ENCODE results near the gene EPHA10.

EPHA10 gene

DNA sequence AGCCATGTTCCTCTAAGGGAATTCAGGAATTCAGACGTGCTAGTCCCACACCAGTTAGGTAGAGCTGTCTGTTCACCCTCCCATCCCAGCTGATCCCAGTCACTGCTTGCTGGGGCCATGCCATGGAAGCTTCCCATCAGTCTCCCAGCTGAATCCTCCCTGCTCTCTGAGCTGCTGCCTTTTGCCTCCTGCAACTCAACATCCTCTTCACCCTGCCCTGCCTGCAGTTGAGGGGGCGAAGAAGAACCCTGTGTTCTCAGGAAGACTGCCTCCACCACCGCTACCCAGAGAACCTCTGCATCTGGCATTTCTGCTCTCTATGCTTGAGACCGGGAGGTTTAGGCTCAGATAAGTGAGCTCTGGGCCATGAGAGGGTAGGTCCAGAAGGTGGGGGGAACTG is 56.4 kb downstream of the EPHA10 start:
- Histone ChIP-seq H3K9me3 (ENCODE audit: control insufficient read depth, insufficient read depth, low read depth, low read length) (no peaks in the 10 kb centered on the region), H3K27me3 (ENCODE audit: control insufficient read depth, insufficient read depth, low read length) (no peaks in the 10 kb centered on the region), H3K36me3 (ENCODE audit: control insufficient read depth, insufficient read depth, low read length) (peaks cover 67% of the 10 kb centered on the region), H3K4me1 (ENCODE audit: control insufficient read depth, insufficient read depth, low read length) (no peaks in the 10 kb centered on the region), H3K27ac (ENCODE audit: low read depth, low read length) (no peak overlapping the region), H3K9ac (ENCODE audit: low read length) (no peak overlapping the region), H3K4me3 (ENCODE audit: low read depth, low read length) (no peak overlapping the region)

DNA sequence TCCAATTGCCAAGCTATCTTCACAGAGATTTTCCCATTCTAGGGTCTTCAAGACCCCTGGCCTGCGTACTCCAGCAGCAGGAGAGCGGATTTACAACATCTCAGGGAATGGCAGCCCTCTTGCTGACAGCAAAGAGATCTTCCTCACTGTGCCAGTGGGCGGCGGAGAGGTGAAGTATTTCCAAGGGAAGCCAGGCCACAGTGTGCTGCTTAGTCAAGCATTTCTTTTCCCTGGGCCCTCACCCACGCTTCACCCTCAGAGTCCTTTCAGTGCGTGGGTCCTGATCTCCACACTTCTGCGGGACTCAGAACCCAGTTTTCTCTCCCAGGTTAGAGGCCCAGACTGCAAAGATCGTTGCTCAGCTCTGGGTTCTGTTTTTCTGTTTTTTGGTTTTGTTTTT is 59.5 kb downstream of the EPHA10 start:
- Histone ChIP-seq H3K4me3 (ENCODE audit: low read depth, low read length) (no peak overlapping the region), H3K9me3 (ENCODE audit: control insufficient read depth, insufficient read depth, low read depth, low read length) (no peaks in the 10 kb centered on the region), H3K9ac (ENCODE audit: low read length) (no peak overlapping the region), H3K27me3 (ENCODE audit: control insufficient read depth, insufficient read depth, low read length) (no peaks in the 10 kb centered on the region), H3K36me3 (ENCODE audit: control insufficient read depth, insufficient read depth, low read length) (peaks cover 95% of the 10 kb centered on the region), H3K4me1 (ENCODE audit: control insufficient read depth, insufficient read depth, low read length) (no peaks in the 10 kb centered on the region), H3K27ac (ENCODE audit: low read depth, low read length) (no peak overlapping the region)

DNA sequence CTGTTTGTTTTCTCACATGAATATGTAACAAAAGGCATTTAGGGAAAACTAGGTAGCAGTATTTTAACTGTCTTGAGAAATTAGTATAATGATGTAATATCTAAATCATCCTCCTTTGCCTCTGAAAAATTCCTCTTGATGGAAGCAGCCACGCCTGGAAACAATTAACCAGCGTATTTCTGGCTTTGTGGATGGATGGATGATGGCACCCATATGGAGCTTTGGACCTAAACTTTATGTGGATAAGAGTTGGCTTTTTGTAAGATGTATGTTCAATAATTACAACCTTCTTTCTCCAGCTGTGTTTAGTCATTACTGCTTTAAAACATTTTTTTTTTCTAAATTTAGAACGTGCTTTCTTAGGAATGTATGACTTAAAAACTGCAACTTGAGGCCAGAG is 60.0 kb downstream of the EPHA10 start:
- no peak overlapping the region for H3K27ac ChIP-seq (ENCODE audit: low read depth, low read length)
- no peak overlapping the region for H3K4me3 ChIP-seq (ENCODE audit: low read depth, low read length)
- no peaks in the 10 kb centered on the region for H3K27me3 ChIP-seq (ENCODE audit: control insufficient read depth, insufficient read depth, low read length)
- H3K36me3 ChIP-seq (ENCODE audit: control insufficient read depth, insufficient read depth, low read length) = peaks cover 95% of the 10 kb centered on the region
- no peaks in the 10 kb centered on the region for H3K4me1 ChIP-seq (ENCODE audit: control insufficient read depth, insufficient read depth, low read length)
- H3K9ac ChIP-seq (ENCODE audit: low read length) = no peak overlapping the region
- H3K9me3 ChIP-seq (ENCODE audit: control insufficient read depth, insufficient read depth, low read depth, low read length) = no peaks in the 10 kb centered on the region

DNA sequence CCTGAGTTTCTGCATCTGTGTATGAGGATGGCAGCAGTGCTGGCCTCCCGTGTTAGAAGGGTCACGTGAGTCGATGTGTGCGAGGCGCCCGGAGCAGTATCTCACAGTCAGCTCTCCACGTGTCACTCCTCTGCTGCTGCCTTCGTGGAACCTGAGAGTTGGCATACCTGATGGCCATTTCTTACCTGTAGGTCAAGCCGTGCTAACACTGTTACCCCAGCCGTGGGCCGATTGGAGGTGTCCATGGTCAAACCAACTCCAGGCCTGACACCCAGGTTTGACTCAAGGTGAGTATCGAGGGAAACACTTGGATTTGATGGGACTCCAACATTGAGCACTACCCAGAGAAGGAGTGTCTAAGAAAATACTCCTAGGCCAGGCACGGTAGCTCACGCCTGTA is 61.9 kb downstream of the EPHA10 start:
- no peaks in the 10 kb centered on the region for H3K9me3 ChIP-seq (ENCODE audit: control insufficient read depth, insufficient read depth, low read depth, low read length)
- no peak overlapping the region for H3K9ac ChIP-seq (ENCODE audit: low read length)
- no peaks in the 10 kb centered on the region for H3K27me3 ChIP-seq (ENCODE audit: control insufficient read depth, insufficient read depth, low read length)
- no peaks in the 10 kb centered on the region for H3K4me1 ChIP-seq (ENCODE audit: control insufficient read depth, insufficient read depth, low read length)
- no peak overlapping the region for H3K4me3 ChIP-seq (ENCODE audit: low read depth, low read length)
- H3K27ac ChIP-seq (ENCODE audit: low read depth, low read length) = no peak overlapping the region
- peaks cover 95% of the 10 kb centered on the region for H3K36me3 ChIP-seq (ENCODE audit: control insufficient read depth, insufficient read depth, low read length)

DNA sequence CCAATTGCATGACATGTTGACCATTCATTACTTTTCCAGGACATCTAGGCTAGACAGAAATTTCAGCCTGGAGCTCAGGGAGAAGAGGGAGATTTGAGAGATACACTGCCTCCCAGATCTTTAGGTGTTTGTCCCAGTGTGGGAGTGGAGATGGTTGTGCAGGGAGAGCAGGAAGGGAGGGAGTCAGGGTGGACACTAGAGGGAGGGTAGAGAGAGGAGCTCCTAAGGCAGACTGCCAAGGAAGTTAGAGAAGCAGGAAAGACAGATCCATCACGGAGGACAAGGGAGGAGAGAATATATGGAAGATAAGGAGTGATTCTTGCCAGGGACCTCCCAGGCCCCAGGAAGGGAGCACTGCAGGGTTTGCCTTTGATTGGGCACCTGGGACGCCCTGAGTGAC is 63.9 kb downstream of the EPHA10 start:
- H3K36me3 ChIP-seq (ENCODE audit: control insufficient read depth, insufficient read depth, low read length) = peaks cover 95% of the 10 kb centered on the region
- H3K4me1 ChIP-seq (ENCODE audit: control insufficient read depth, insufficient read depth, low read length) = no peaks in the 10 kb centered on the region
- H3K9me3 ChIP-seq (ENCODE audit: control insufficient read depth, insufficient read depth, low read depth, low read length) = no peaks in the 10 kb centered on the region
- H3K9ac ChIP-seq (ENCODE audit: low read length) = no peak overlapping the region
- no peak overlapping the region for H3K4me3 ChIP-seq (ENCODE audit: low read depth, low read length)
- no peaks in the 10 kb centered on the region for H3K27me3 ChIP-seq (ENCODE audit: control insufficient read depth, insufficient read depth, low read length)
- H3K27ac ChIP-seq (ENCODE audit: low read depth, low read length) = no peak overlapping the region

DNA sequence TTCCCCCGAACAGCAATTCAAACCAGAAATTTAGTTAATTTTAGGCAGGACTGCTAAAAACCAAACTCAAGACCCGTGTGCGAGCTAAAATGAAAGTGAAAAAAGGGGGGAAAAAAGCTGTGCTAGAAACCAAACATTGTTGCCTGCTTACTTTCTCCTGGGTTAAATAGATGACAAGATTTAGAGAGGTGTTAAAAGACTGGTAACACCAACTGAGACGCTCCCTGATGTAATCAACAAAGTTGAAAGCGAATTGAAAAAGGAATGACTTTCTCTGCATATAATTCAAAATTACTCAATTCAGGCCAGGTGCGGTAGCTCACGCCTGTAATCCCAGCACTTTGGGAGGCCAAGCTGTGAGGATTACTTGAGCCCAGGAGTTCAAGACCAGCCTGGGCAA is 65.8 kb downstream of the EPHA10 start:
- Histone ChIP-seq H3K36me3 (ENCODE audit: control insufficient read depth, insufficient read depth, low read length) (peaks cover 93% of the 10 kb centered on the region), H3K27ac (ENCODE audit: low read depth, low read length) (no peak overlapping the region), H3K9ac (ENCODE audit: low read length) (no peak overlapping the region), H3K4me3 (ENCODE audit: low read depth, low read length) (no peak overlapping the region), H3K27me3 (ENCODE audit: control insufficient read depth, insufficient read depth, low read length) (no peaks in the 10 kb centered on the region), H3K9me3 (ENCODE audit: control insufficient read depth, insufficient read depth, low read depth, low read length) (no peaks in the 10 kb centered on the region), H3K4me1 (ENCODE audit: control insufficient read depth, insufficient read depth, low read length) (no peaks in the 10 kb centered on the region)

DNA sequence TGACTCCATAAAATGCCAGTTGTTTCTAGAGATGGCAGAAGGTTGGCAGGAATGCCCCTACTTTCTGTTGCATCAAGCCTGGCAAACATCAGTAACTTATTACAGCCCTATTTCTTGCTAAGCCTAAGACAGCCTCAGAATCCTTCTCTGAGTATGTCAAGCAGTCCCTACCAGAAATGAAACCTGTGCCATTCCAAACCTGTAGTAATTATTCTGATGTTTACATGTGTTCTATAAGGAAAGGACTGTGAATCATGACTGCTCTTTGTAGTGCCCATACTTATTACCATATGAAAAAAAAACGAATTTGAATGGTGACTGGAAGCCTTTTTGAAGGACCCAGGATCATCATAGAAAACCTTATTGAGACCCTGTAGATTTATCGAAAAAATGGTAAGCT is 67.2 kb downstream of the EPHA10 start:
- H3K4me1 ChIP-seq (ENCODE audit: control insufficient read depth, insufficient read depth, low read length) = no peaks in the 10 kb centered on the region
- no peaks in the 10 kb centered on the region for H3K9me3 ChIP-seq (ENCODE audit: control insufficient read depth, insufficient read depth, low read depth, low read length)
- no peaks in the 10 kb centered on the region for H3K27me3 ChIP-seq (ENCODE audit: control insufficient read depth, insufficient read depth, low read length)
- H3K4me3 ChIP-seq (ENCODE audit: low read depth, low read length) = no peak overlapping the region
- peaks cover 81% of the 10 kb centered on the region for H3K36me3 ChIP-seq (ENCODE audit: control insufficient read depth, insufficient read depth, low read length)
- no peak overlapping the region for H3K9ac ChIP-seq (ENCODE audit: low read length)
- no peak overlapping the region for H3K27ac ChIP-seq (ENCODE audit: low read depth, low read length)

DNA sequence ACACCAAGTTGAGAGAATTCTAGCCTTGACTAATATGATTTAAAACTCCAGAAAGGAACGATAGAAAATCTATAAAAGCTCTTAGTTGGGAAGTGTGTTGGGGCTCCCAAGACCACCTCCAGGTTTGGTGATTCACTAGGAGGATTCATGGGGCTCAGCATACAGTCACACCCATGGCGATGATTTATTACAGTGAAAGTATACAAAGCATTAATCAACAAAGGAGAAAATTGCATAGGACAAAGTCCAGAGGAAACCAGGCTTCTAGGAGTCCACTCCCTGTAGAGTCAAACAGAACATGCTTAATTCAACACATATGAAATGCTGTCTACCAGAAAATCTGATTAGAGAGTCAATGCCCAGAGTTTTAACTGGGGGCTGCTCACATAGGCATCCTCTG is 67.8 kb downstream of the EPHA10 start:
- peaks cover 76% of the 10 kb centered on the region for H3K36me3 ChIP-seq (ENCODE audit: control insufficient read depth, insufficient read depth, low read length)
- no peak overlapping the region for H3K9ac ChIP-seq (ENCODE audit: low read length)
- no peaks in the 10 kb centered on the region for H3K27me3 ChIP-seq (ENCODE audit: control insufficient read depth, insufficient read depth, low read length)
- H3K4me1 ChIP-seq (ENCODE audit: control insufficient read depth, insufficient read depth, low read length) = no peaks in the 10 kb centered on the region
- H3K9me3 ChIP-seq (ENCODE audit: control insufficient read depth, insufficient read depth, low read depth, low read length) = no peaks in the 10 kb centered on the region
- no peak overlapping the region for H3K4me3 ChIP-seq (ENCODE audit: low read depth, low read length)
- no peak overlapping the region for H3K27ac ChIP-seq (ENCODE audit: low read depth, low read length)

DNA sequence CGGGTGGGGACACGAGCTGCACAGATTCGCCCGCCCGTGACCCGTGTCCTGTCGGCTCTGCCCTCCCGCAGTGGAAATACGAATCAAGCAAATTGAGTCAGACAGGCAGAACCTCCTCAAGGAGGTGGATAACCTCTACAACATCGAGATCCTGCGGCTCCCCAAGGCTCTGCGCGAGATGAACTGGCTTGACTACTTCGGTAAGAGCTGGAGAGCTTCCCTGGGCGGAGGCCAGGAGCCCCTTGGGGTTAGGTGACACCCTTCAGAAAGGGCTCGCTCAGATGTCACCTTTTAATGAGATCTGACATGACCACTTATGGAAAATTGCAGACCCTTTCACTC is 72.1 kb downstream of the EPHA10 start:
- Histone ChIP-seq H3K9me3 (ENCODE audit: control insufficient read depth, insufficient read depth, low read depth, low read length) (no peaks in the 10 kb centered on the region), H3K27ac (ENCODE audit: low read depth, low read length) (peak overlapping the region; percentile 37; the same call in 1 of the 2 replicates), H3K4me3 (ENCODE audit: low read depth, low read length) (peak overlapping the region; percentile 92), H3K4me1 (ENCODE audit: control insufficient read depth, insufficient read depth, low read length) (peaks cover 11% of the 10 kb centered on the region), H3K36me3 (ENCODE audit: control insufficient read depth, insufficient read depth, low read length) (peaks cover 41% of the 10 kb centered on the region), H3K9ac (ENCODE audit: low read length) (peak overlapping the region; percentile 92), H3K27me3 (ENCODE audit: control insufficient read depth, insufficient read depth, low read length) (no peaks in the 10 kb centered on the region; the same call in 1 of the 2 replicates)

DNA sequence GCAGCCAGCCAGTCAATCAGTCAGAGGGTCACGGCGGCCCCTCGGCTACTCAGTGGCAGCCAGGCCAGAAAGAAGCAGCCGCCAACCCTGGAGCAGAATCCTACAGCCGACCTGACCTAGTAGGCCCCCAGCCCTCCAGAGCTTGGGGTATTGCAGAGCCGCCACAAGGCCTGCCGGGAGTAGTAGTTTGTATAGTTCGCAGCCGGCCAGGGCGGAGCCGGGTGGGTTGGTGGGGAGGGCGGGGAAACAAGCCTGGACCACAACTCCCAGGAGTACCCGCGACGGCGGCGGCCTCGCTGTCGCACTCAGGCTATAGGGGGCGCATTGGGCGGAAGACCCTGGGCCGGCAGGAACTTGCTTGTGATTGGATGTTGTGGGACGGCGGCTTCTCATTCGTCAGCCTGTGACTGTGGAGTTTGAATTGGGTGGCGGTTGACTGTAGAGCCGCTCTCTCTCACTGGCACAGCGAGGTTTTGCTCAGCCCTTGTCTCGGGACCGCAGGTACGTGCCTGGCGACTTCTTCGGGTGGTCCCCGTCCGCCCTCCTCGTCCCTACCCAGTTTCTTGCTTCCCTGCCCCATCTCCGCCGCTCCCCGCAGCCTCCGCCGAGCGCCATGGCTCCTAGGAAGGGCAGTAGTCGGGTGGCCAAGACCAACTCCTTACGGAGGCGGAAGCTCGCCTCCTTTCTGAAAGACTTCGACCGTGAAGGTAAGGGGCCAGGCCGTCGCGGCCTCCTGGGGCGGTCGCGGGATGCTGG is 72.7 kb downstream of the EPHA10 start, which contains the start of gene CDCA8:
TSS of gene CDCA8 (plus strand) at position 439 of the 756 bp plus-strand sequence. CDS start at position 614, 175 bp downstream.
- no peaks in the 10 kb centered on the region; the same call in 1 of the 2 replicates for H3K27me3 ChIP-seq (ENCODE audit: control insufficient read depth, insufficient read depth, low read length)
- no peaks in the 10 kb centered on the region for H3K9me3 ChIP-seq (ENCODE audit: control insufficient read depth, insufficient read depth, low read depth, low read length)
- H3K9ac ChIP-seq (ENCODE audit: low read length) = peak within 1 kb of the TSS; percentile 92
- peak within 1 kb of the TSS; percentile 37; the same call in 1 of the 2 replicates for H3K27ac ChIP-seq (ENCODE audit: low read depth, low read length)
- H3K4me1 ChIP-seq (ENCODE audit: control insufficient read depth, insufficient read depth, low read length) = peaks cover 11% of the 10 kb centered on the region
- H3K4me3 ChIP-seq (ENCODE audit: low read depth, low read length) = peak within 1 kb of the TSS; percentile 92
- H3K36me3 ChIP-seq (ENCODE audit: control insufficient read depth, insufficient read depth, low read length) = peaks cover 40% of the 10 kb centered on the region

DNA sequence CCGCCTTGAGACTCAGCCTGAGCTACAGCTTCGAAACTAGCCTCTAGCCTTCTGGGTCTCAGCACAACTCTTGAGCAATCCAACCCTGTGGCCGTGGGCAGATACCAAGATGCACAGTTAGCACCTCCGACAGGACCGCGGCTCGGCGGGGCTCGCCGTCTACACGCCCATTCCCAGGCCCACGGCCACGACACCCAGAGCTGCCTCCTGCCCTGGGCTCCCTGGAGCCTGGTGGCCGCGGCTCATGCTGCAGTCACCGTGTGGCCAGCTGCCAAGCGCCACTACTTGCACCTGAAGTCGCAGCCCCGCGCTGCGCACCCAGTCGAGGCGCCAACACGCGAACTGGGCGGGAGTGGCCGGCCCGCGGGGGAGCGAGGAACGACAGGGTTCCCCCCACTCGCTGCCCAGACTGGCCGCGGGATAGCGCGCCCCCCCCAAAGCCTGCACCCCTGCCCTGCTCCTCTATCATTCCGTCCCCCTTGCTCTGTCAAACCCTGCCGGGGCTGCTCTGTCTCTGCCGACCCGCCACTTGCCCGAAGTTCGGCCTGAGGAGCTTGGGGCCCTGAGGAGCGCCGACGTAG is 73.3 kb downstream of the EPHA10 start:
- Histone ChIP-seq H3K9me3 (ENCODE audit: control insufficient read depth, insufficient read depth, low read depth, low read length) (no peaks in the 10 kb centered on the region), H3K36me3 (ENCODE audit: control insufficient read depth, insufficient read depth, low read length) (peaks cover 38% of the 10 kb centered on the region), H3K27ac (ENCODE audit: low read depth, low read length) (no peak overlapping the region), H3K27me3 (ENCODE audit: control insufficient read depth, insufficient read depth, low read length) (no peaks in the 10 kb centered on the region; the same call in 1 of the 2 replicates), H3K4me3 (ENCODE audit: low read depth, low read length) (peak overlapping the region; percentile 92), H3K4me1 (ENCODE audit: control insufficient read depth, insufficient read depth, low read length) (peaks cover 11% of the 10 kb centered on the region), H3K9ac (ENCODE audit: low read length) (peak overlapping the region; percentile 52)

Data from HUES6 (cell line).